Measurements from ENCODE around the gene APRT.
A peak's percentile ranks its signal among the peaks of the same experiment; 100 is the strongest.
"Not testable (repeated sequence)": the region's sequence is repeated elsewhere in the genome, so short reads cannot be mapped to it uniquely, and the experiment has no call there.

The APRT gene

GRCh38 chr16:88792668-88793250 is 19.0 kb downstream of the APRT start:
- H3K4me3 ChIP-seq (ENCODE audit: low read depth, low read length): no peak overlapping the region
- no peak overlapping the region for H3K27ac ChIP-seq (ENCODE audit: low read depth, low read length)
- peaks cover 13% of the 10 kb centered on the region for H3K4me1 ChIP-seq (ENCODE audit: control insufficient read depth, insufficient read depth, low read length)
- H3K9me3 ChIP-seq (ENCODE audit: control insufficient read depth, insufficient read depth, low read length): no peaks in the 10 kb centered on the region
- H3K27me3 ChIP-seq (ENCODE audit: control insufficient read depth, insufficient read depth, low read length): no peaks in the 10 kb centered on the region; the same call in 1 of the 2 replicates
- no peaks in the 10 kb centered on the region for H3K36me3 ChIP-seq (ENCODE audit: control insufficient read depth, insufficient read depth, low read length)
- H3K9ac ChIP-seq (ENCODE audit: low read depth, low read length): no peak overlapping the region

DNA sequence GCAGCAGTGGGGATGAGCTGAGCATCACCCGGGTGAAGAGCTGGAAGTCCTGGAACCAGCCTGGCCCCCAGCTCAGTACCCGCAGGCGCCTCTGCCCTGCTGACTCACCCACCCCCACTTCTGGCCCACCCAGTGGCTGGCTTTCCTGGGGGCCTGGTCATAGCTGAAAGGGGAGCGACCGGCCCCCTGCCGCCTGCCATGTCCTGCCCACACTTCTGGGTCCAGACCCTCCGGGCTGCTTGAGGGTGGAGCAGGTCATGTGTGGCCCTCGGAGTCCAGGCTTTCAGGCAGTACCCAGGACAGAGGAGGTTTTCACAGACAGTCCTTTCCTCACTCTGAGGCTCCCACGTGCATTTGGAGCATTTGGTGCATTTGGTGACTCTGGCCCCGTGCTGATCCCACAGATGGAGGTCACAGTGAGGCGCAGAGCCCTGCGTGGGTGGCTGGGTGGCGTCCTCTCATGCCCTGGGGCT is 19.6 kb downstream of the APRT start:
- Histone ChIP-seq H3K36me3 (ENCODE audit: control insufficient read depth, insufficient read depth, low read length) (no peaks in the 10 kb centered on the region), H3K4me1 (ENCODE audit: control insufficient read depth, insufficient read depth, low read length) (peaks cover 13% of the 10 kb centered on the region), H3K27ac (ENCODE audit: low read depth, low read length) (no peak overlapping the region), H3K9me3 (ENCODE audit: control insufficient read depth, insufficient read depth, low read length) (no peaks in the 10 kb centered on the region), H3K4me3 (ENCODE audit: low read depth, low read length) (no peak overlapping the region), H3K27me3 (ENCODE audit: control insufficient read depth, insufficient read depth, low read length) (no peaks in the 10 kb centered on the region; the same call in 1 of the 2 replicates), H3K9ac (ENCODE audit: low read depth, low read length) (no peak overlapping the region)

DNA sequence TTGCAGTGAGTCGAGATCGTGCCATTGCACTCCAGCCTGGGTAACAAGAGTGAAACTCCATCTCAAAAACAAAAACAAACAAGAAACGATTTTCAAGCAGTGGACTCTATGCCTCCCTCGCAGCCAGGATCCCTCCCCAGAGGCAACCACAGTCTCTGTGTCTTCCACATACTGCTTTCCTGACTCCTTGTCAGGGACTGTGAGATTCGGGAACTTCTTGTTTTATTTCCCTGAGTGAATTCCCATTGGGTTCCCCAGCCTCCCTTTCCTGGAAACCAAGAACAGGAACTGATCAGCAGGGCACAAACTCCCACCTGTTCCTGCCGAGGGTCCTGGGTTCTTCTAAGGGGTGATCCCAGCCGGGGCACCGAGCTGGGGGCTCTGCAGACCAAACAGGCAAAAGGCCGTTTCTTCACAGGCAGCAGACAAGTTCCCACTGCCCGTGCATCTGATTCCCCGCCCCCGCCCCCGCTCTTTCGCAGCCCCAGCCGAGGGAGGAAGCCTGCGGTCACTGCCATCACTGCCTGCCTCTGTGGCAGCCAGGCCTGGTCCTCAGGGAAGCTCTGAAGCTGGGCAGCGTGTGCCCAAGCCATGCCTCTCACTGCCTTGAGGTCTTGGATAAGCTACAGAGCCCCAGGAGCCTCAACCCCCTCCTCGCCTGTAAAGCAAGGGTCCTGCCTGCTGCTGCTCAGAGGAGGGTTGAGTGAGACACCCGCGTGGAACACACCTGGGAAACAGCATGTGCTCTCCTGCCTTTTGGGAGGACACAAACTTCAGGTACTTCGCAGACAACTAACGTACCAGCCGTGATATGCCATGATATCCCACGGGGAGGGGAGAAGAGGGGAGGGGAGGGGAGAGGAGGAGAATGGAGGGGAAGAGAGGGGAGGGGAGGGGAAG is 21.2 kb downstream of the APRT start:
- H3K27me3 ChIP-seq (ENCODE audit: control insufficient read depth, insufficient read depth, low read length): peaks cover 3% of the 10 kb centered on the region; the same call in 1 of the 2 replicates
- no peaks in the 10 kb centered on the region for H3K9me3 ChIP-seq (ENCODE audit: control insufficient read depth, insufficient read depth, low read length)
- peaks cover 13% of the 10 kb centered on the region for H3K4me1 ChIP-seq (ENCODE audit: control insufficient read depth, insufficient read depth, low read length)
- no peaks in the 10 kb centered on the region for H3K36me3 ChIP-seq (ENCODE audit: control insufficient read depth, insufficient read depth, low read length)
- H3K4me3 ChIP-seq (ENCODE audit: low read depth, low read length): no peak overlapping the region
- H3K27ac ChIP-seq (ENCODE audit: low read depth, low read length): peak overlapping the region; percentile 40
- no peak overlapping the region for H3K9ac ChIP-seq (ENCODE audit: low read depth, low read length)

- Histone ChIP-seq H3K36me3 (ENCODE audit: control insufficient read depth, insufficient read depth, low read length) (no peaks in the 10 kb centered on the region), H3K4me1 (ENCODE audit: control insufficient read depth, insufficient read depth, low read length) (peaks cover 13% of the 10 kb centered on the region), H3K27ac (ENCODE audit: low read depth, low read length) (no peak overlapping the region), H3K4me3 (ENCODE audit: low read depth, low read length) (no peak overlapping the region), H3K9ac (ENCODE audit: low read depth, low read length) (no peak overlapping the region), H3K27me3 (ENCODE audit: control insufficient read depth, insufficient read depth, low read length) (peaks cover 6% of the 10 kb centered on the region; the same call in 1 of the 2 replicates), H3K9me3 (ENCODE audit: control insufficient read depth, insufficient read depth, low read length) (no peaks in the 10 kb centered on the region)
Measured at GRCh38 chr16:88789594-88789993, 22.1 kb downstream of the APRT start.

DNA sequence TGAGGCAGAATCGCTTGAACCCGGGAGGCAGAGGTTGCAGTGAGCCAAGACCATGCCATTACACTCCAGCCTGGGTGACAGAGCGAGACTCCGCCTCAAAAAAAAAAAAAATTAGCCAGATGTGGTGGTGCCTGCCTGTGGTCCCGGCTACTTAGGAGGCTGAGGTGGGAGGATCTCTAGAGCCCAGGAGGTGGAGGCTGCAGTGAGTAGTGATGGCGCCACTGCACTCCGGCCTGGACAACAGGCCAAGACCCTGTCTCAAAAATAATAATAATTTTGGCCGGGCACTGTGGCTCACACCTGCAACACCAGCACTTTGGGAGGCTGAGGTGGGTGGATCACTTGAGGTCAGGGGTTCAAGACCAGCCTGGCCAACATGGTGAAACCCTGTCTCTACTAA is 23.0 kb downstream of the APRT start:
- not testable (repeated sequence) for H3K9me3 ChIP-seq (ENCODE audit: control insufficient read depth, insufficient read depth, low read length); H3K36me3 ChIP-seq (ENCODE audit: control insufficient read depth, insufficient read depth, low read length); H3K27me3 ChIP-seq (ENCODE audit: control insufficient read depth, insufficient read depth, low read length); H3K27ac ChIP-seq (ENCODE audit: low read depth, low read length); H3K9ac ChIP-seq (ENCODE audit: low read depth, low read length); H3K4me3 ChIP-seq (ENCODE audit: low read depth, low read length)
- H3K4me1 ChIP-seq (ENCODE audit: control insufficient read depth, insufficient read depth, low read length): peaks cover 13% of the 10 kb centered on the region

GRCh38 chr16:88787579-88788314 is 24.0 kb downstream of the APRT start:
- Histone ChIP-seq H3K27ac (ENCODE audit: low read depth, low read length) (no peak overlapping the region), H3K4me3 (ENCODE audit: low read depth, low read length) (no peak overlapping the region), H3K9me3 (ENCODE audit: control insufficient read depth, insufficient read depth, low read length) (no peaks in the 10 kb centered on the region), H3K4me1 (ENCODE audit: control insufficient read depth, insufficient read depth, low read length) (peaks cover 14% of the 10 kb centered on the region), H3K9ac (ENCODE audit: low read depth, low read length) (no peak overlapping the region), H3K27me3 (ENCODE audit: control insufficient read depth, insufficient read depth, low read length) (peaks cover 6% of the 10 kb centered on the region; the same call in 1 of the 2 replicates), H3K36me3 (ENCODE audit: control insufficient read depth, insufficient read depth, low read length) (no peaks in the 10 kb centered on the region)

GRCh38 chr16:88785106-88785924 is 26.4 kb downstream of the APRT start, which contains the start of gene PIEZO1:
TSS of gene PIEZO1 (minus strand) at chr16:88785220. CDS start at chr16:88784964, 256 bp downstream.
- peak within 1 kb of the TSS; percentile 75 for H3K9ac ChIP-seq (ENCODE audit: low read depth, low read length)
- peak within 1 kb of the TSS; percentile 51 for H3K27ac ChIP-seq (ENCODE audit: low read depth, low read length)
- H3K4me3 ChIP-seq (ENCODE audit: low read depth, low read length): peak within 1 kb of the TSS; percentile 67
- H3K4me1 ChIP-seq (ENCODE audit: control insufficient read depth, insufficient read depth, low read length): peaks cover 6% of the 10 kb centered on the region; the same call in 1 of the 2 replicates
- H3K9me3 ChIP-seq (ENCODE audit: control insufficient read depth, insufficient read depth, low read length): no peaks in the 10 kb centered on the region
- no peaks in the 10 kb centered on the region for H3K36me3 ChIP-seq (ENCODE audit: control insufficient read depth, insufficient read depth, low read length)
- H3K27me3 ChIP-seq (ENCODE audit: control insufficient read depth, insufficient read depth, low read length): peaks cover 6% of the 10 kb centered on the region; the same call in 1 of the 2 replicates

- Histone ChIP-seq H3K4me3 (ENCODE audit: low read depth, low read length) (peak overlapping the region; percentile 67), H3K4me1 (ENCODE audit: control insufficient read depth, insufficient read depth, low read length) (peaks cover 5% of the 10 kb centered on the region; the same call in 1 of the 2 replicates), H3K27ac (ENCODE audit: low read depth, low read length) (peak overlapping the region; percentile 51), H3K36me3 (ENCODE audit: control insufficient read depth, insufficient read depth, low read length) (no peaks in the 10 kb centered on the region), H3K9ac (ENCODE audit: low read depth, low read length) (no peak overlapping the region), H3K9me3 (ENCODE audit: control insufficient read depth, insufficient read depth, low read length) (no peaks in the 10 kb centered on the region), H3K27me3 (ENCODE audit: control insufficient read depth, insufficient read depth, low read length) (peaks cover 6% of the 10 kb centered on the region; the same call in 1 of the 2 replicates)
Measured at GRCh38 chr16:88784856-88785105, 26.9 kb downstream of the APRT start.

DNA sequence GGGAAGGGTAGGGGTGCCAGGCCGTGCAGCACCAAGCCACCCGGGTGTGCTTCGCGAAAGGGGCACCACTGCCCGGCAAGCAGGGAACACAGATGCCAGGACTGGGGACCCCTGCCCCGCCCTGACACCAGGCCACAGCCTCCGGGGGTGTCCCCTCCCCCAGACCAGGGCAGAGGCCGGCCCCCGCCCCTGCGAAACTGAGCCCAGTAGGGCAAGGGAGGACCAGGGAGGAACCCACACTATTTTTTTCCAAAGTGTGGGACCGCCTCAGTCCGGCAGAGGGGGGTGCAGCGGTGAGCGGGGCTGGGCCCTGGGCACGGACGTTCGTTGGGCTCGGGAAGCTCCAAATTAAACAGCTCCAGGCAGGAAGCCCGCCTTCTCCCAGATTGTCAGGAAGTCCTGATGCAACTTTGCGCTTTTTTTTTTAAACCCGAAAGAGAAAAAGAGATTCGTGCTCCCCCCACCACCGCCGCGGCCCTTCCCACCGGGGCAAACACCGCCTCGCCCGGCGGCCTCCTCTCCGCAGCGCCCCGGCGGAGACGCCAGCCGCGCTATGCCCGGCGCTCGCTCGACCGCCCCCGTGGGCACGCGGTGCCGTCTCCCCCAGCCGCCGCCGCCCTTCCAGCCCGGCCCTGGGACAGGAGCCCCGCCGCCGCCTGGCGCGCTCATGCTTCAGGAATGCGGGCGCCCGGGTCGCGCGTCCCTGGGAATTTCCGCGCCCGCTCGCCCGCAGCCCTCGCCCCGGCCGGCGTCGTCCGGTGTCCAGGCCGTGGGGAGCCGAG is 27.5 kb downstream of the APRT start:
- H3K9me3 ChIP-seq (ENCODE audit: control insufficient read depth, insufficient read depth, low read length): no peaks in the 10 kb centered on the region
- H3K27ac ChIP-seq (ENCODE audit: low read depth, low read length): peak overlapping the region; percentile 51
- no peaks in the 10 kb centered on the region for H3K36me3 ChIP-seq (ENCODE audit: control insufficient read depth, insufficient read depth, low read length)
- H3K9ac ChIP-seq (ENCODE audit: low read depth, low read length): peak overlapping the region; percentile 75
- H3K4me3 ChIP-seq (ENCODE audit: low read depth, low read length): peak overlapping the region; percentile 67
- H3K27me3 ChIP-seq (ENCODE audit: control insufficient read depth, insufficient read depth, low read length): peaks cover 6% of the 10 kb centered on the region; the same call in 1 of the 2 replicates
- peaks cover 5% of the 10 kb centered on the region; the same call in 1 of the 2 replicates for H3K4me1 ChIP-seq (ENCODE audit: control insufficient read depth, insufficient read depth, low read length)
